ENCODE results near the gene POLR3A.

The POLR3A gene

GRCh38 chr10:77975086-77975666 is 54.1 kb downstream of the POLR3A start:
- DNase-seq: no peak

- DNase-seq: peak; percentile 66
Measured at GRCh38 chr10:77974396-77975074, 54.8 kb downstream of the POLR3A start.

- no peak for DNase-seq
Measured at GRCh38 chr10:77973276-77973675, 56.0 kb downstream of the POLR3A start.

DNA sequence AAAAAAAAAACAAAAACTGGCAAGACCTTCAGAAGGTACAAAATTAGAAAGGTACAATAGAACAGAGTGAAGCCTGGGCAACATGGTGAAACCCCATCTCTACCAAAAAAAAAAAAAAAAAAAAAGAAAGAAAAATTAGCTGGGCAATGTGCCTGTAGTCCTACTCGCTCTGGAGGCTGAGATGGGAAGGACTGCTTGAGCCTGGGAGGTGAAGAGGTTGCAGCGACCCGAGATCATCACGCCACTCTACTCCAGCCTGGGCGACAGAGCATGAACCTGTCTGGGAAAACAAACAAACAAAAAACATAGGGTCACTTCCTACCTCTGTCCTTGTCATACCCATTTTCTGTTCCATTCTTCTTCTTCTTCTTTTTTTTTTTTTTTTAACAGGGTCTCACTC is 57.2 kb downstream of the POLR3A start:
- DNase-seq: no peak

GRCh38 chr10:77971804-77972144 is 57.5 kb downstream of the POLR3A start:
- no peak for DNase-seq

DNA sequence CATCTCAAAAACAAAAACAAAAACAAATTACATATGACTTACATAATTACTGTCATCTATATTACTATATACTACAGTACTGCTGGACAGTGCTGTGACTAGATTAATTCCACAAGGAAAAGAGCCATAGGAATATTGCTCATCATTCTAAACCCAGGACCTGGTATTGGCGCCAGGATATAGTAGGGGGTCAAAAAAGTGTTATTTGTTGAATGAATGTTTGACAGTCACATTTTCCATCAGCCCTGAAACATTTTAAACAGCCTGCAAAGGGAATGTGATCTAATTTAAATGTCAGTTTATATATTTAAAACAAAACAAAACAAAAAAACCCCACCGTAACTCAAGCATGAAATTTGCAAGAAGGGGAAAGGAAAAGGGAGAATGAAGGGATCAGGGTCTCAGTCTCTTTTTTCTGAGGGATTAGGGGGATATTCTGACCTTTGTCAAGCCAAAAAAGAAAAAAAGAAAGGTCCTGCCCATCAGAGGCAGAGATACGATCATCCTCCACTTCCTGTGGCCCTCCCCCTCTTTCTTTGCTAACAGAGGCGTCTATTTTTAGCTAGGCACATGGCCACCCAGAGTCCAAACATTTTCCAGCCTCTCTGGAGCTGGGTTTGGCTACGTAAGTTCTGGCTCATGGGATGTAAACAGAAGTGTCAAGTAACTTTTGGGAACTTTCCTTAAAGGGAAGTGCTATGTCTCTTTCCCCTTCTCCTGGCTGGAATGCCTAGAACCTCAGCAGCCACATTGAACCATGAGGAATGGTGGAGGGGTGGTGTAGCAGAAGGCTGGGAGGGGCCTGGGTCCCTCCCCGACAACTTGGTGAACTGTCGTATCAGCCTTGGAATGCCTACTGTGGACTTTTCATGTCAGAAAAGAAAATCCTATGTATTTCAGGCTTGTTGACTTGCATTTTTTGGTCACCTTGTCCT is 58.2 kb downstream of the POLR3A start:
- no peak for DNase-seq

GRCh38 chr10:77969114-77969513 is 60.2 kb downstream of the POLR3A start:
- DNase-seq: no peak

DNA sequence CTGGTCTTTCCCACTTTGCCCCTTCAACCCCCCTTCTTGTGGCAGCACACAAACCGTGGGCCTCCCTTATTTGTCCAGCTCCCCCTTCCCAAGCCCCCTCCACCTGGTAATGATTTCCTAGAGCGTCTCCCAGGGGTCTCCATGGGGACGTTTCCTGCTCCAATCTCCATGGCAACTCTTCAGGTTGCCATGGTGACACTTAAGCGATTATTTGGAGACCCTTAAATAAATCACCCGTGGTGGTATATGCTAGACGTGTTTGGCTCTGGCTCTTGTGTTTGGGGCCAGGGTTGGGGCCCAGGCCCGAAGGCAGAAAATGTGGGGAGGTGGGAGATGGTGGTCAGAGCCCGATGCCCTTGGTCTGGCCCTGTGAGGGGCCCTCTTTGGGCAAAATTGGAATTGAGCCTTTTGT is 61.7 kb downstream of the POLR3A start:
- DNase-seq: no peak

GRCh38 chr10:77965294-77965693 is 64.0 kb downstream of the POLR3A start:
- no peak for DNase-seq

- DNase-seq: no peak
Measured at GRCh38 chr10:77964811-77965210, 64.5 kb downstream of the POLR3A start.

DNA sequence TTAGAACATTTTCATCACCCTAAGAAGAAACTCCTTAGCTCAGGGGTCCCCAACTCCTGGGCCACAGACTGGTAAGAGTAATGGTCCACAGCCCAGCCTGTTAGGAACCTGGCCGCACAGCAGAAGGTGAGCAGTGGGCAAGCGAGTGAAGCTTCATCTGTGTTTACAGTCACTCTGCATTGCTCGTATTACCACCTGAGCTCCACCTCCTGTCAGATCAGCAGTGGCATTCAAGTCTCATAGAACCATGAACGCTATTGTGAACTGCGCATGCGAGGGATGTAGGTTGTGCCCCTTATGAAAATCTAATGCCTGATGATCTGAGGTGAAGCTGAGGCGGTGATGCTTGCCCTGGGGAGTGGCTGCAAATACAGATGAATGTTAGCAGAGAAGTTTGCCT is 65.4 kb downstream of the POLR3A start:
- no peak for DNase-seq

DNA sequence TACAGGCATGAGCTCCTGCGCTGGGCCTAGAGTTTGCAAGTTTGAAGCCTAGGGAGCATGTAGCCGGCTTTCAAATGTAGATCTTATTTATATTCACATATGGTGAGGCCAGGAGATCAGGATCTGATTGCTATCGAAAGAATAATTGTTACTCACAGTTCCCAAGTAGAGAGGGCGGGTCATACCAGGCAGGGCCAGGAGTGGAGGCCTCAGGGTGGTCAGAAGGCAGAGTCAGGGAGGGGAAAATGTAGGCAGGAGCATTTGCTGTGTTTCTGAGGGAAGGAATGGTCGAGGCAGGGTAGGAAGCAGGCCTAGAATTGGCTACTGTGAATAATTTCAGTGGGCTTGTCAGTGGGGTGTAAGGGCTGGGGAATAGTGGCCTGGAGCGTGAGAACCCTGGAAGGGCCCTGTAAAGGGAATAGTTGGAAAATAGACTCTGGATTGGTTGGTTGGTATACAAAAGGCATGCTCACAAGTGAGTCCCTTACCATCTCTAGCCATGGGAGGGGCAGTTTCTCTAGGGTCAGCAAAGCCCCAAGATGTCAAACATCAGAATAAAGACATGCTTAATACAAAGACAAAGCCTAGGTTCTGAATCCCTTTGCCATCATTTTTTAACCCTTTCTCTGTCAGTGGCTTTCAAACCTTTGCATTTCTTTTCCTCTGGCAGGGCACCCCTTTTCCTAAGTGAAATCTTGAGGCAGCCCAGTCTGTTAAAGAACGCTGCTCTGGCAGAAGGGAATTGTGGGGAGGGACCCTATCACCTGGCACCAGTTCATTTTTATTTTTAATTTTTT is 66.8 kb downstream of the POLR3A start:
- DNase-seq: no peak

DNA sequence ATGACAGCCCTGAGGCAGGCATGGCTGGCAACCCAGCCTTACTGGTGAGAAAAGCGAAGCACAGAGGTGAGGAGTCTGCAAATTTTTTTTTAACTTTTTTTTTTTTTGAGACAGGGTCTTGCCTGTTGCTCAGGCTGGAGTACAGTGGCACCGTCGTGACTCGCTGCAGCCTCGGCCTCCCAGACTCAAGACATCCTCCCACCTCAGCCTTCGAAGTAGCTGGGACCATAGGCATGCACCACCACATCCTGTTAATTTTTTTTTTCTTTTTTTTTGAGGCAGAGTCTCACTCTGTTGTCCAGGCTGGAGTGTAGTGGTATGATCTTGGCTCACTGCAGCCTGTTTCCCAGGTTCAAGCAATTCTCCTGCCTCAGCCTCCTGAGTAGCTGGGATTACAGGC is 67.6 kb downstream of the POLR3A start:
- no peak for DNase-seq

GRCh38 chr10:77960829-77961329 is 68.4 kb downstream of the POLR3A start:
- no peak for DNase-seq

GRCh38 chr10:77959887-77960455 is 69.3 kb downstream of the POLR3A start:
- DNase-seq: no peak

DNA sequence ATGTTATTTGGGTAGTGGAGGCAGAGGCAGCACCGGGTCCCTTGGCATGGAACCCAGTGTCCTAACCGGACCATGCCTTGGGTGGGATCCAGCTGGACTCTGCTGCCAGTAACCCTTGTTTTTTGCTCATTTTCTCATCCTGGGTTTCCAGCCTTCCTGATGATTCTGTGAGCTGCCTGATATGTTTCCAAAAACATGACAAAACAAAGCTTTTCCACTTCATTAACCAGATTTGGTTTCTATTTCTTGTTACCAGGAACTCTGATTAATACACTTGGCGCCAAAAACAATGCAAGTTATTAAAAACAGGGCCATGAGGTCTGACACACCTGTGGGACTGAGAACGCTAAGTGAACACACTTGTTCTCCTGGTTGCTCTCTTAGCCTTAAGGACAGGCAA is 69.9 kb downstream of the POLR3A start:
- DNase-seq: no peak

- no peak for DNase-seq
Measured at GRCh38 chr10:77955136-77955535, 74.2 kb downstream of the POLR3A start.

- peak; percentile 84 for DNase-seq
Measured at GRCh38 chr10:77949167-77949566, 80.1 kb downstream of the POLR3A start.

GRCh38 chr10:77946084-77946483 is 83.2 kb downstream of the POLR3A start:
- DNase-seq: no peak

- no peak for DNase-seq
Measured at GRCh38 chr10:77944519-77944918, 84.8 kb downstream of the POLR3A start.

DNA sequence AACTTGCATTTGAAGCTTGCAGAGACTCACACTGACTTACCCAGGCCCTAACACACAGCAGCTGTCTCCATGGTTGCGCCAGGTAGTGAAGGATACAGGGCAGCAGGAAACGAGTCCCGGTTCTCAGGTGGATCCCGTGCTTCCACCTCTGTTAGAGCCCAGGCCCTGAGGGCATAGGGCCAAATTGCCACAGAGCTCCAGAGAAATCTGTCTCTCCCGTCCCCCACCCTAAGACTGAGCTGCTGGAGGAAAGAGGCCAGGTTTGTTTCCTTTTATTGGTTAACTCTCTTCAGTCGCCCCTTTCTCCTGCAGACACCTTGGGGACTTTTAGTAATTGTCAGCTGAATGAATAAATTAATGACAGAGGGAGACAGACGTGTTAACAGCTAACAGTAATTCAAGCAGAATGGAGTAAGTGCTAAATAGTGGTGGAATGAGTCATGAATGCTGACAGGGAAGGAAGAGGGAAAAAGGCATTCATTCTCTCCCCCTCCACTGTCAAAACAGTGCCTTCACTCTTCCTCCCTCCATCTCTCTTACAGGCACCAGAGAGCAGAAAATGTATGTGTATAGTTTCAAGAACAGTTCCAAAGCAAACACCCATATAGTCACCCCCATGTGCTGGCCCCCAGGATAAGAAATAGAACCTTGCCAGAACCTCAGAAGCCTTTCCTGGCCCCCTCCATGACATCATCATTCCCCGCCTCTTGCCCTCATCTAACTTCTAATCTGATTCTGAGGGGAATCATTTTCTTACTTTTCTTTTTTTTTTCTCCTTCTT is 86.0 kb downstream of the POLR3A start:
- peak; percentile 43 for DNase-seq

- no peak for DNase-seq
Measured at GRCh38 chr10:77941790-77942189, 87.5 kb downstream of the POLR3A start.

Measured in 8988T (cell line).